Prostate gland (tissue), 2 donors: Measurements from ENCODE around the gene NAT10.

ENCODE experiments used
- POLR2AphosphoS5 ChIP-seq: sonication (generic); formaldehyde crosslinking; IDR thresholded peaks from one replicate; pipeline ENCODE4 v1.6.1; 2017; ENCODE audit warnings: antibody characterized with exemption
- TF ChIP-seq, protein P1 (sequence below), 4 experiments: fragments of 200-600 bp in 2 of 4; fragments of 450-650 bp in 2 of 4; sonication (generic) in 2 of 4; IDR thresholded peaks; 1 replicate in 3 of 4; 2 replicates in 1 of 4; pipeline ENCODE4 v1.5.1; 2016 to 2019; ENCODE audit warnings: antibody characterized with exemption in 4 of 4, mild to moderate bottlenecking in 2 of 4, moderate library complexity in 2 of 4

DNA sequence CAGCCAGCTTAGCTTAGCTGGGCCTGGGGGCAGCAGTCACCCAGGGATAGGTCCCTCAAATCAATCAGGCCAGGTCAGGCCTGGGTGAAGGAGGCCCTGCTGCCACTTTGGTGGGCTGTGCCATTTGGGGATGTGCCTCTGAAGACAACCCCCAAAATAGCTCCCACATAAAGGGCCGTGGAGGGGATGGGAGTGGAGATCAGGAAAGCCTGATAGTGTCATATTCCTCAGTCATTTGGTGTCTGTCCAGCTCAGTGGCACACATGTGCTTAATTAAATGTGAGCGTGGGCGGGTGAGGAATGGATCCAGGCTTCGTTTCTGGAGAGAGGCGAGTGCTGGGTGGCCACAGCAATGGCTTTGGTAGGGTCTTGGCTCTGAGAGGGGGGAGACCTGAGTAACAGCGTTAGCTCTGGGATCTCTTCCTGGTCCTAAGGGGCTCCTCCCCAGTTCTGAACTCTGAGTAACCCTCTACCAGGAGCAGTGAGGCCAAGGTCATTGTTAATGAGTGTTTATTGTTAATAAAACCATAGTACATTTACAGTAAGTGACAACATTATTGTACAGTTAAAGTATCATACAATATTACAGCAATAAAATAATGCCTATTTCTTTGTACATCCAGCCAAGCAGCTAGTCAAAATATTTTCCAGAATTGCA lies 45.2 kb downstream of the NAT10 start:
- TF ChIP-seq, protein P1, sequence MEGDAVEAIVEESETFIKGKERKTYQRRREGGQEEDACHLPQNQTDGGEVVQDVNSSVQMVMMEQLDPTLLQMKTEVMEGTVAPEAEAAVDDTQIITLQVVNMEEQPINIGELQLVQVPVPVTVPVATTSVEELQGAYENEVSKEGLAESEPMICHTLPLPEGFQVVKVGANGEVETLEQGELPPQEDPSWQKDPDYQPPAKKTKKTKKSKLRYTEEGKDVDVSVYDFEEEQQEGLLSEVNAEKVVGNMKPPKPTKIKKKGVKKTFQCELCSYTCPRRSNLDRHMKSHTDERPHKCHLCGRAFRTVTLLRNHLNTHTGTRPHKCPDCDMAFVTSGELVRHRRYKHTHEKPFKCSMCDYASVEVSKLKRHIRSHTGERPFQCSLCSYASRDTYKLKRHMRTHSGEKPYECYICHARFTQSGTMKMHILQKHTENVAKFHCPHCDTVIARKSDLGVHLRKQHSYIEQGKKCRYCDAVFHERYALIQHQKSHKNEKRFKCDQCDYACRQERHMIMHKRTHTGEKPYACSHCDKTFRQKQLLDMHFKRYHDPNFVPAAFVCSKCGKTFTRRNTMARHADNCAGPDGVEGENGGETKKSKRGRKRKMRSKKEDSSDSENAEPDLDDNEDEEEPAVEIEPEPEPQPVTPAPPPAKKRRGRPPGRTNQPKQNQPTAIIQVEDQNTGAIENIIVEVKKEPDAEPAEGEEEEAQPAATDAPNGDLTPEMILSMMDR (IDR thresholded peaks at IDR 0.05), result no peak
- no peak for TF ChIP-seq POLR2AphosphoS5
